GM19328 (cell line): Measurements from ENCODE around the gene DPP6.

Experiments used
- ATAC-seq: cut with Tn5 transposase; IDR thresholded peaks from one replicate; pipeline ENCODE4 v1.9.1; 2021; ENCODE audit warnings: mild to moderate bottlenecking, moderate library complexity; ENCODE audit not compliant: unreplicated experiment

DPP6 gene

GRCh38 chr7:154865984-154866685 is 813.9 kb downstream of the DPP6 start:
- ATAC-seq, result no peak

GRCh38 chr7:154867068-154867467 is 814.9 kb downstream of the DPP6 start:
- no peak for ATAC-seq

- ATAC-seq, result no peak
Measured at GRCh38 chr7:154868921-154869320, 816.7 kb downstream of the DPP6 start.

GRCh38 chr7:154869436-154869835 is 817.2 kb downstream of the DPP6 start:
- no peak for ATAC-seq

- ATAC-seq, result no peak
Measured at GRCh38 chr7:154871507-154871906, 819.3 kb downstream of the DPP6 start.

GRCh38 chr7:154871928-154872750 is 819.9 kb downstream of the DPP6 start:
- ATAC-seq, result no peak

GRCh38 chr7:154872811-154873499 is 820.8 kb downstream of the DPP6 start:
- ATAC-seq, result no peak

GRCh38 chr7:154873500-154874121 is 821.4 kb downstream of the DPP6 start:
- ATAC-seq, result no peak

GRCh38 chr7:154874409-154875113 is 822.4 kb downstream of the DPP6 start:
- ATAC-seq, result no peak

GRCh38 chr7:154875297-154875696 is 823.1 kb downstream of the DPP6 start:
- no peak for ATAC-seq

- ATAC-seq, result no peak
Measured at GRCh38 chr7:154876516-154876915, 824.3 kb downstream of the DPP6 start.

GRCh38 chr7:154877031-154877430 is 824.8 kb downstream of the DPP6 start:
- no peak for ATAC-seq

- ATAC-seq, result no peak
Measured at GRCh38 chr7:154879629-154880028, 827.4 kb downstream of the DPP6 start.

- ATAC-seq, result no peak
Measured at GRCh38 chr7:154880513-154880912, 828.3 kb downstream of the DPP6 start.

- no peak for ATAC-seq
Measured at GRCh38 chr7:154881026-154881425, 828.8 kb downstream of the DPP6 start.

- ATAC-seq, result no peak
Measured at GRCh38 chr7:154881526-154881925, 829.3 kb downstream of the DPP6 start.

- no peak for ATAC-seq
Measured at GRCh38 chr7:154882931-154883474, 830.8 kb downstream of the DPP6 start.

- no peak for ATAC-seq
Measured at GRCh38 chr7:154884348-154884920, 832.2 kb downstream of the DPP6 start.

GRCh38 chr7:154886591-154886990 is 834.4 kb downstream of the DPP6 start:
- no peak for ATAC-seq

- ATAC-seq, result no peak
Measured at GRCh38 chr7:154888690-154889089, 836.5 kb downstream of the DPP6 start.
